Suprapubic skin (tissue), 4 donors: ENCODE measurements around the gene SMYD3.

Source experiments
- CTCF ChIP-seq, 2 donors: fragments of 200-600 bp in 1 of 2; fragments of 450-650 bp in 1 of 2; sonication (generic) in 1 of 2; IDR thresholded peaks; one replicate each; pipeline ENCODE4 v1.5.1; 2016 to 2019; ENCODE audit warnings: antibody characterized with exemption in 2 of 2, mild to moderate bottlenecking in 1 of 2, moderate library complexity in 1 of 2
- EP300 ChIP-seq: sonication (generic); formaldehyde crosslinking; IDR thresholded peaks from one replicate; pipeline ENCODE4 v1.6.1; 2017; ENCODE audit warnings: antibody characterized with exemption
- POLR2A ChIP-seq, 2 donors: fragments of 450-650 bp; IDR thresholded peaks; one replicate each; pipeline ENCODE4 v1.6.1; 2017; ENCODE audit warnings: antibody characterized with exemption in 2 of 2, mild to moderate bottlenecking in 2 of 2, moderate library complexity in 2 of 2
- POLR2AphosphoS5 ChIP-seq, 3 donors: sonication (generic); formaldehyde crosslinking; IDR thresholded peaks; one replicate each; pipeline ENCODE4 v1.6.1; 2017; ENCODE audit warnings: antibody characterized with exemption in 3 of 3

GRCh38 chr1:246508897-246509688 is 2.0 kb upstream of the SMYD3 start:
- TF ChIP-seq CTCF (IDR thresholded peaks at IDR 0.05) (no peak), POLR2A (IDR thresholded peaks at IDR 0.05) (no peak), POLR2AphosphoS5 (IDR thresholded peaks at IDR 0.05) (no peak), EP300 (no peak)
